Osteoblast (primary cell): ENCODE data around the gene PHF12. TPM values are rescaled to one million over a fixed set of nuclear protein-coding genes. Genes with fewer than 3 reads are reported as not detected.

ENCODE experiments used
- DNase-seq: peaks from one replicate; pipeline ENCODE4 v3.0.0; 2011; ENCODE audit warnings: low spot score, mixed read lengths; ENCODE audit not compliant: insufficient read length; ENCODE audit errors: missing footprints
- H2AFZ ChIP-seq: 2 replicates; pipeline ENCODE4 v1.6.0; 2011; ENCODE audit warnings: mild to moderate bottlenecking, low read length
- H3K27ac ChIP-seq: 2 replicates; pipeline ENCODE4 v1.5.1; 2011; ENCODE audit warnings: mild to moderate bottlenecking, low read depth, low read length, moderate library complexity
- H3K27me3 ChIP-seq: 2 replicates; pipeline ENCODE4 v1.6.0; 2012; ENCODE audit warnings: mild to moderate bottlenecking, control low read depth, inconsistent platforms, low read length, moderate library complexity; ENCODE audit not compliant: insufficient read depth
- H3K36me3 ChIP-seq: 2 replicates; pipeline ENCODE4 v1.5.1; 2011; ENCODE audit warnings: mild to moderate bottlenecking, low read length, control low read depth, moderate library complexity; ENCODE audit not compliant: insufficient read depth
- H3K4me1 ChIP-seq: 2 replicates; pipeline ENCODE4 v1.5.1; 2011; ENCODE audit warnings: mild to moderate bottlenecking, low read length, control low read depth, moderate library complexity; ENCODE audit not compliant: insufficient read depth
- H3K4me2 ChIP-seq: 2 replicates; pipeline ENCODE4 v1.6.0; 2011; ENCODE audit warnings: mild to moderate bottlenecking, low read length; ENCODE audit not compliant: insufficient read depth
- H3K4me3 ChIP-seq: fragments of 200-600 bp; sonication (generic); 3 replicates; pipeline ENCODE4 v1.5.1; 2012; ENCODE audit warnings: mild to moderate bottlenecking, low read length, inconsistent platforms; ENCODE audit not compliant: insufficient read depth
- H3K79me2 ChIP-seq: 2 replicates; pipeline ENCODE4 v1.6.0; 2012; ENCODE audit warnings: mild to moderate bottlenecking, low read length, control low read depth, inconsistent platforms; ENCODE audit not compliant: insufficient read depth
- H3K9me3 ChIP-seq: 2 replicates; pipeline ENCODE4 v1.5.1; 2011; ENCODE audit warnings: low read depth, low read length, control low read depth
- H4K20me1 ChIP-seq: 2 replicates; pipeline ENCODE4 v1.6.0; 2012; ENCODE audit warnings: mild to moderate bottlenecking, low read length, control low read depth; ENCODE audit not compliant: insufficient read depth
- total RNA-seq: library from RNA; depleted of rRNA; stranded (reverse); fragments of >200 nt; gene quantifications from 2 replicates; pipeline ENCODE4 v1.2.3, GENCODE V29; 2012
- TF ChIP-seq, protein P1 (sequence below): IDR thresholded peaks from 2 replicates; pipeline ENCODE4 v1.5.1; 2011; ENCODE audit warnings: mild to moderate bottlenecking, low read depth, low read length, moderate library complexity; ENCODE audit errors: extremely low read depth

Gene PHF12
- total RNA-seq, 1 donor: 26.8 TPM

GRCh38 chr17:28967221-28968135, 16.2 kb upstream of the PHF12 start:
- no peak overlapping the region for H3K4me2 ChIP-seq
- no peak overlapping the region for H2AFZ ChIP-seq
- TF ChIP-seq, protein P1, sequence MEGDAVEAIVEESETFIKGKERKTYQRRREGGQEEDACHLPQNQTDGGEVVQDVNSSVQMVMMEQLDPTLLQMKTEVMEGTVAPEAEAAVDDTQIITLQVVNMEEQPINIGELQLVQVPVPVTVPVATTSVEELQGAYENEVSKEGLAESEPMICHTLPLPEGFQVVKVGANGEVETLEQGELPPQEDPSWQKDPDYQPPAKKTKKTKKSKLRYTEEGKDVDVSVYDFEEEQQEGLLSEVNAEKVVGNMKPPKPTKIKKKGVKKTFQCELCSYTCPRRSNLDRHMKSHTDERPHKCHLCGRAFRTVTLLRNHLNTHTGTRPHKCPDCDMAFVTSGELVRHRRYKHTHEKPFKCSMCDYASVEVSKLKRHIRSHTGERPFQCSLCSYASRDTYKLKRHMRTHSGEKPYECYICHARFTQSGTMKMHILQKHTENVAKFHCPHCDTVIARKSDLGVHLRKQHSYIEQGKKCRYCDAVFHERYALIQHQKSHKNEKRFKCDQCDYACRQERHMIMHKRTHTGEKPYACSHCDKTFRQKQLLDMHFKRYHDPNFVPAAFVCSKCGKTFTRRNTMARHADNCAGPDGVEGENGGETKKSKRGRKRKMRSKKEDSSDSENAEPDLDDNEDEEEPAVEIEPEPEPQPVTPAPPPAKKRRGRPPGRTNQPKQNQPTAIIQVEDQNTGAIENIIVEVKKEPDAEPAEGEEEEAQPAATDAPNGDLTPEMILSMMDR: no peak
- no peaks in the 10 kb centered on the region for H3K9me3 ChIP-seq
- H4K20me1 ChIP-seq: no peaks in the 10 kb centered on the region
- peaks cover 42% of the 10 kb centered on the region for H3K27me3 ChIP-seq
- H3K4me3 ChIP-seq: no peak overlapping the region
- peaks cover 6% of the 10 kb centered on the region for H3K4me1 ChIP-seq
- no peaks in the 10 kb centered on the region for H3K36me3 ChIP-seq
- H3K79me2 ChIP-seq: no peaks in the 10 kb centered on the region
- H3K27ac ChIP-seq: no peak overlapping the region
- peak; percentile 36 for DNase-seq

DNA sequence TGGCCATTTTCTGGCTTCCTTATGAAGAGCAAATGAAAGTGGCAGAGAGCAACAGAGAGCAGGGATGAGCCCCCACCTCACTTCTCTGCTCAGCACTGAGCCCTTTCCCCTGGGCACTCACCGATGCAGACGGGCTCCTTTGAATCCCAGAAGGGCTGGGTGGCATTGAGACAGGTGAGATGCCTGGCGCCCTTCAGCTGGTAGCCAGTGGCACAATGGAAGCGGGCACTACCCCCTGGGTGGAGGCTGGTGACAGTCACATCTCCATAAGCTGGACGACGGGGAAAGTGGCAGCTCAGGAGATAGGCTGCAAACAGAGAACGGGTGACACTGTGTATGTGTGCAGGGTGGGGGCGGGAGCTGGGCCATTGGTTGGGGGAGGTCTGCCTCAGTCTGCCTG, 12.5 kb upstream of the PHF12 start:
- TF ChIP-seq, protein P1: no peak
- Histone ChIP-seq H3K79me2 (no peaks in the 10 kb centered on the region), H3K4me2 (no peak overlapping the region), H3K4me1 (peaks cover 6% of the 10 kb centered on the region), H3K4me3 (no peak overlapping the region), H3K9me3 (no peaks in the 10 kb centered on the region), H2AFZ (no peak overlapping the region), H3K27ac (no peak overlapping the region), H3K27me3 (peaks cover 26% of the 10 kb centered on the region), H4K20me1 (no peaks in the 10 kb centered on the region), H3K36me3 (no peaks in the 10 kb centered on the region)
- peak; percentile 15 for DNase-seq

DNA sequence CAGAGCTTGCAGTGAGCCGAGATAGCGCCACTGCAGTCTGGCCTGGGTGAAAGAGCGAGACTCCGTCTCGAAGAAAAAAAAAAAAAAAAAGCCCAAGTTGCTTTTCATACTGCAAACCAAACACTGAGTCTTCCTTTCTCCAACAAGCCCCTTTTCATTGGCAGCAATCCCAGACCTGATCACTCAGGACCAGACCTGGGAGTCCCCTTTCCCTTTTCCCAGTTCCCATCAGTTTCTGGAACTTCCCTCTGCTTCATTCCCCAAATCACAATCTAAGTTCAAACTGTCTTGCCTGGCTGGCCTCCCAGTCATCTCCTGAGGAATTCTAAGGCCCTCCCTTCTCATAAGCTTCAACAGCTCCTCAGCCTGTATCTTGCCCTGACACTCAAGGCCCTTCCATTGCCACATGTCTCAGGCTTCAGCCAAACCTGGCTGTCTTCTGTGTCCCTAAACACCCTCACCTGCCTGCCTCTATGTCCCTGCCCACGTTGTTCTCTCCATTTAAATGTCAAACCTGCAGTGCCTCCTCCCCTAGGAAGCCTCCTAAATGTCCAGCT, 11.8 kb upstream of the PHF12 start:
- DNase-seq: peak; percentile 84
- no peaks in the 10 kb centered on the region for H4K20me1 ChIP-seq
- no peaks in the 10 kb centered on the region for H3K79me2 ChIP-seq
- no peaks in the 10 kb centered on the region for H3K9me3 ChIP-seq
- H3K27ac ChIP-seq: no peak overlapping the region
- H2AFZ ChIP-seq: no peak overlapping the region
- no peaks in the 10 kb centered on the region for H3K36me3 ChIP-seq
- H3K4me1 ChIP-seq: peaks cover 3% of the 10 kb centered on the region
- H3K4me3 ChIP-seq: no peak overlapping the region
- TF ChIP-seq, protein P1: no peak
- peaks cover 26% of the 10 kb centered on the region for H3K27me3 ChIP-seq
- H3K4me2 ChIP-seq: no peak overlapping the region

- H2AFZ ChIP-seq: no peak overlapping the region
- no peaks in the 10 kb centered on the region for H3K36me3 ChIP-seq
- H3K4me1 ChIP-seq: no peaks in the 10 kb centered on the region
- H3K9me3 ChIP-seq: no peaks in the 10 kb centered on the region
- H4K20me1 ChIP-seq: no peaks in the 10 kb centered on the region
- no peak overlapping the region for H3K4me2 ChIP-seq
- peaks cover 23% of the 10 kb centered on the region for H3K27me3 ChIP-seq
- DNase-seq: peak; percentile 36
- no peak overlapping the region for H3K27ac ChIP-seq
- H3K79me2 ChIP-seq: no peaks in the 10 kb centered on the region
- H3K4me3 ChIP-seq: no peak overlapping the region
- TF ChIP-seq, protein P1: no peak
These were observed 10.1 kb upstream of the PHF12 start for GRCh38 chr17:28961391-28961790.
